ENCODE results near the gene PTGES.

PTGES gene

DNA sequence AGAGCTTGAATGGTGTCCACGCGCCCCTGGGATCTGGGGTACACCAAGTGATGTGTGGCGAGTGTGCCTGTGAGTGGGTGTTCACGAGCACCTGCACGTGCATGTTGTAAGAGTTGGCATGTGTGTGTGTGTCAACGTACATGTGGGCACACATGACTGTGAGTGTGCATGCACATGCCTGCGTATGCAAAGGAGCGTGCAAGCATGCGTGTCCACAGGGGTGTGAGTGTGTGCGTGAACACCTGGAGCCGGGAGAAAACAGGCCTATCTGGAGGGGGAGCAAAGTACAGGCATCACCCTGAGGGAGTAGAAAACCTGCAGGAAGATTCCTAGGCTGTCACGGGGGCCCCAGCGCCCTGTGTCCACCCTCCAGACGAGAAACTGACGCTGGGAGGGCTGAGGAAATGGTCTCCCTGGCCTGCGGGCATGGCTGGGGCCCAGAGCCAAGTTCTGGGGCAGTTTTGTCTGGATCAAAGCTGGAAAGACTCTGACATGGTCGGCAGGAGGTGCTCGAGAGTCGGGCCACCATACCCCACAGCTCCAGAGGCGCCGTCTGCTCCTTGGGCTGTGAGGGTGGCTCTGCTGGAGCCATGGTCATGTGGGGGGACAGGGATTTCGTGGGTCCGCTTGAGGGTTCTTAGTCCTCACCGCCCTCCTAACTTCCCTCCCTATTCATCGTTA, 31.8 kb downstream of the PTGES start:
- Histone ChIP-seq H3K4me3 (ENCODE audit: insufficient read length, low read depth) (no peak overlapping the region), H3K9me3 (ENCODE audit: insufficient read depth, low read length) (no peaks in the 10 kb centered on the region), H3K4me1 (ENCODE audit: insufficient read depth, insufficient read length) (peaks cover 14% of the 10 kb centered on the region), H3K36me3 (ENCODE audit: insufficient read depth, insufficient read length, low read length) (peaks cover 3% of the 10 kb centered on the region), H3K27me3 (ENCODE audit: insufficient read depth, insufficient read length) (no peaks in the 10 kb centered on the region), H3K9ac (ENCODE audit: insufficient read length, low read depth) (peak overlapping the region; percentile 47)
- TF ChIP-seq YY1 (IDR thresholded peaks at IDR 0.05; ENCODE audit: insufficient read depth, insufficient read length) (no peak), ZNF274 (IDR thresholded peaks at IDR 0.05; ENCODE audit: low read depth, low read length) (no peak), SUZ12 (IDR thresholded peaks at IDR 0.05; ENCODE audit: extremely low read depth, insufficient read depth, insufficient read length) (no peak)
- no peak for DNase-seq (ENCODE audit: low read depth, low spot score)

DNA sequence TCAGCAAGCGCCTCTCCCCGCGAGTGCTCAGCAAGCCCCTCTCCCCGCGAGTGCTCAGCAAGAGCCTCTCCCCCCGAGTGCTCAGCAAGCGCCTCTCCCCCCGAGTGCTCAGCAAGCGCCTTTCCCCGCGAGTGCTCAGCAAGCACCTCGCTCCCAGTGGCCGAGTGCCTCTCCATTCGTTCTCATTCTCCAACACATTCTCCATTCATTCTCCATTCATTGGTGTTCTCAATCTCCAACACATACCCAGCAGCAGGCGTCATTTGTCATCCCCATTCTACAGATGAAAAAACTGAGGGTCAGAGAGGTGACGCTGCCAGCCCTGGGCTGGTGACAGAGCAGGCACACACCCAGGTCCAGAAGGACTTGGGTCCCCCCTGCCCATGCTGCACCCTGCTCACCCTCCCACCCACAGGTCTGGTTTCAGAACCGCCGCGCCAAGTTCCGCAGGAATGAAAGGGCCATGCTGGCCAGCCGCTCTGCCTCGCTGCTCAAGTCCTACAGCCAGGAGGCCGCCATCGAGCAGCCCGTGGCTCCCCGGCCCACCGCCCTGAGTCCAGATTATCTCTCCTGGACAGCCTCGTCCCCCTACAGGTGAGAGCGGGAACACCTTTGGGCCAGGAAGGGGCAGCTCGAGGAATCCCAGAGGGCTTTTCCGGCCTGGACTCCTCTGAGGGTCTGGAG, 32.5 kb downstream of the PTGES start:
- no peaks in the 10 kb centered on the region for H3K27me3 ChIP-seq (ENCODE audit: insufficient read depth, insufficient read length)
- no peak for DNase-seq (ENCODE audit: low read depth, low spot score)
- H3K4me3 ChIP-seq (ENCODE audit: insufficient read length, low read depth): no peak overlapping the region

GRCh38 chr9:129719135-129719534, 33.7 kb downstream of the PTGES start:
- H3K4me3 ChIP-seq (ENCODE audit: insufficient read length, low read depth): no peak overlapping the region
- H3K9me3 ChIP-seq (ENCODE audit: insufficient read depth, low read length): no peaks in the 10 kb centered on the region
- H3K9ac ChIP-seq (ENCODE audit: insufficient read length, low read depth): peak overlapping the region; percentile 25
- peaks cover 3% of the 10 kb centered on the region for H3K36me3 ChIP-seq (ENCODE audit: insufficient read depth, insufficient read length, low read length)
- TF ChIP-seq ZNF274 (IDR thresholded peaks at IDR 0.05; ENCODE audit: low read depth, low read length): no peak
- no peak for TF ChIP-seq YY1 (IDR thresholded peaks at IDR 0.05; ENCODE audit: insufficient read depth, insufficient read length)
- no peak for TF ChIP-seq SUZ12 (IDR thresholded peaks at IDR 0.05; ENCODE audit: extremely low read depth, insufficient read depth, insufficient read length)
- no peaks in the 10 kb centered on the region for H3K27me3 ChIP-seq (ENCODE audit: insufficient read depth, insufficient read length)
- no peak for DNase-seq (ENCODE audit: low read depth, low spot score)
- H3K4me1 ChIP-seq (ENCODE audit: insufficient read depth, insufficient read length): peaks cover 2% of the 10 kb centered on the region

More for the DNA sequence above, 32.5 kb downstream of the PTGES start:
- Histone ChIP-seq H3K4me1 (ENCODE audit: insufficient read depth, insufficient read length) (peaks cover 10% of the 10 kb centered on the region), H3K9me3 (ENCODE audit: insufficient read depth, low read length) (no peaks in the 10 kb centered on the region), H3K9ac (ENCODE audit: insufficient read length, low read depth) (no peak overlapping the region), H3K36me3 (ENCODE audit: insufficient read depth, insufficient read length, low read length) (peaks cover 3% of the 10 kb centered on the region)
- TF ChIP-seq YY1 (IDR thresholded peaks at IDR 0.05; ENCODE audit: insufficient read depth, insufficient read length): no peak
- TF ChIP-seq ZNF274 (IDR thresholded peaks at IDR 0.05; ENCODE audit: low read depth, low read length): no peak
- TF ChIP-seq SUZ12 (IDR thresholded peaks at IDR 0.05; ENCODE audit: extremely low read depth, insufficient read depth, insufficient read length): no peak

GRCh38 chr9:129718647-129719046, 34.2 kb downstream of the PTGES start:
- Histone ChIP-seq H3K4me3 (ENCODE audit: insufficient read length, low read depth) (no peak overlapping the region), H3K27me3 (ENCODE audit: insufficient read depth, insufficient read length) (no peaks in the 10 kb centered on the region), H3K9me3 (ENCODE audit: insufficient read depth, low read length) (no peaks in the 10 kb centered on the region), H3K36me3 (ENCODE audit: insufficient read depth, insufficient read length, low read length) (peaks cover 3% of the 10 kb centered on the region), H3K4me1 (ENCODE audit: insufficient read depth, insufficient read length) (peaks cover 2% of the 10 kb centered on the region), H3K9ac (ENCODE audit: insufficient read length, low read depth) (no peak overlapping the region)
- TF ChIP-seq SUZ12 (IDR thresholded peaks at IDR 0.05; ENCODE audit: extremely low read depth, insufficient read depth, insufficient read length) (no peak), ZNF274 (IDR thresholded peaks at IDR 0.05; ENCODE audit: low read depth, low read length) (no peak), YY1 (IDR thresholded peaks at IDR 0.05; ENCODE audit: insufficient read depth, insufficient read length) (no peak)
- no peak for DNase-seq (ENCODE audit: low read depth, low spot score)

DNA sequence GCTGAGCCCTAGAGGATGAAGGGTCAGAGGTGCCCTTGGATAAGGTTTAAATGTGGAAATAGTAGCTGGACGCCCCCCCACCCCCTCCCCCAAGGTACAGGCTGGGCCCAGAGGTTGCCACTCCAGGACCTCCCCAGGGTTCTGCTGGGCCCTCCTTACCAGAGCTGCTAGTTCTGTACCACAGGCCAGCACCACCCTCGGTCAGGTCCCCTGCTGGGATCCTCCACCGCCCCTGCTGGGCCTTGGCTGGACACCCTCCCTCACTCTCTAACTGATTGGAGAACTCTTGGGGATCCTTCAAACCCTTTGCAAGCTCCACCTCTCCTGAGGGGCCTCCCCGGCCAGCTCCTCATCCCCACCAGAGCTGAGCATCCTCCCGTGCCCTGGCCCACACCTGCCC, 34.9 kb downstream of the PTGES start:
- H3K4me1 ChIP-seq (ENCODE audit: insufficient read depth, insufficient read length): peaks cover 6% of the 10 kb centered on the region
- H3K27me3 ChIP-seq (ENCODE audit: insufficient read depth, insufficient read length): no peaks in the 10 kb centered on the region
- TF ChIP-seq SUZ12 (IDR thresholded peaks at IDR 0.05; ENCODE audit: extremely low read depth, insufficient read depth, insufficient read length): no peak
- no peak for TF ChIP-seq ZNF274 (IDR thresholded peaks at IDR 0.05; ENCODE audit: low read depth, low read length)
- TF ChIP-seq YY1 (IDR thresholded peaks at IDR 0.05; ENCODE audit: insufficient read depth, insufficient read length): no peak
- no peak overlapping the region for H3K9ac ChIP-seq (ENCODE audit: insufficient read length, low read depth)
- H3K4me3 ChIP-seq (ENCODE audit: insufficient read length, low read depth): no peak overlapping the region
- peaks cover 3% of the 10 kb centered on the region for H3K36me3 ChIP-seq (ENCODE audit: insufficient read depth, insufficient read length, low read length)
- no peaks in the 10 kb centered on the region for H3K9me3 ChIP-seq (ENCODE audit: insufficient read depth, low read length)
- DNase-seq (ENCODE audit: low read depth, low spot score): no peak

DNA sequence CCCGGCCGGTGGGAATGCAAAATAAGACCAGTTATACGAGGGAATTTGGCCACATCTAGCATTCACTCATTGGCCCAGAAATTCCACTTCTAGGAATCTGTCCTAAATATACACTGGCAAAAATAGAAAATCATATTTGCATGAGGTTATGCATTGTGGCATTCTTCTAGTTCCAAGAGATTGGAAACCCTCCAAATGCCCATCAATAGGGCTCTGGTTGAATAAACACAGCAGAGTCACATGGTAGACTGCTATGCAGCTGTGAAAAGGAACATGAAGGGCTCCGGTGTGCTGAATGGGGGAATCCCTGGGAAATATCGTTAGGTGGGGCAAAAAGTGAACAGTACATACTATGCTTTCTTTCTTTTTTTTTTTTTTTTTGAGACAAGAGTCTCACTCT, 36.8 kb downstream of the PTGES start:
- DNase-seq (ENCODE audit: low read depth, low spot score): no peak
- Histone ChIP-seq H3K36me3 (ENCODE audit: insufficient read depth, insufficient read length, low read length) (peaks cover 3% of the 10 kb centered on the region), H3K4me1 (ENCODE audit: insufficient read depth, insufficient read length) (peaks cover 11% of the 10 kb centered on the region), H3K4me3 (ENCODE audit: insufficient read length, low read depth) (no peak overlapping the region), H3K27me3 (ENCODE audit: insufficient read depth, insufficient read length) (no peaks in the 10 kb centered on the region), H3K9me3 (ENCODE audit: insufficient read depth, low read length) (no peaks in the 10 kb centered on the region), H3K9ac (ENCODE audit: insufficient read length, low read depth) (no peak overlapping the region)
- TF ChIP-seq ZNF274 (IDR thresholded peaks at IDR 0.05; ENCODE audit: low read depth, low read length): no peak
- no peak for TF ChIP-seq SUZ12 (IDR thresholded peaks at IDR 0.05; ENCODE audit: extremely low read depth, insufficient read depth, insufficient read length)
- TF ChIP-seq YY1 (IDR thresholded peaks at IDR 0.05; ENCODE audit: insufficient read depth, insufficient read length): no peak

DNA sequence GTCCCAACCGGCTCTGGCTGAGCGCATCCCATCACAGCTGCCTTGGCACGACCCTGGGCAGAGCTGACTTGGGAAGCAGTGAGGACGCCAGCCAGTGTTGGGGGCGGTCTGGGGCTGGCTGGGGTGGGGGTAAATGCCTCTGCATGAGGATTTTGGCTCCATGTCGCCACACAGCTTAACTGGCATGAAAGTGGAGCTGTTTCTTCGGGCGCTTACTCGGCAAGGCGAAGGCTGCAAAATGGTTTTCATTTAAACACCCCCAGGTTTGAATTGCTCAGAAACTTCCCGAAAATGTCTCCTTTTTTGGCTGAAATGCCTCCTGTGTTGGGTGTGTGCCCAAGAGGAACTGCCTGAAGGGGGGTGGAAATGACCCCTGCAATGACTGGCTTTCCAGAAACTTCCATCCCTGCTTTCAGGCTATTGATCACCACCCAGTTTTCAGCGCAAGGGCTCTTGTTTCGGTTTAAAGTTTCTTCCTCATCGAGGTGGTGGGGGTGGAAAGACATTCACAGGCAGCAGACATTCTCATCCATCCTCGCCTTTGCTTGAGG, 38.3 kb downstream of the PTGES start:
- Histone ChIP-seq H3K9me3 (ENCODE audit: insufficient read depth, low read length) (no peaks in the 10 kb centered on the region), H3K9ac (ENCODE audit: insufficient read length, low read depth) (no peak overlapping the region), H3K4me1 (ENCODE audit: insufficient read depth, insufficient read length) (peaks cover 15% of the 10 kb centered on the region), H3K27me3 (ENCODE audit: insufficient read depth, insufficient read length) (no peaks in the 10 kb centered on the region), H3K36me3 (ENCODE audit: insufficient read depth, insufficient read length, low read length) (peaks cover 3% of the 10 kb centered on the region), H3K4me3 (ENCODE audit: insufficient read length, low read depth) (no peak overlapping the region)
- TF ChIP-seq ZNF274 (IDR thresholded peaks at IDR 0.05; ENCODE audit: low read depth, low read length) (no peak), YY1 (IDR thresholded peaks at IDR 0.05; ENCODE audit: insufficient read depth, insufficient read length) (no peak), SUZ12 (IDR thresholded peaks at IDR 0.05; ENCODE audit: extremely low read depth, insufficient read depth, insufficient read length) (no peak)
- DNase-seq (ENCODE audit: low read depth, low spot score): no peak

Measured in NT2/D1 (cell line).